ENCODE data around the gene GRIA2.

The GRIA2 gene

DNA sequence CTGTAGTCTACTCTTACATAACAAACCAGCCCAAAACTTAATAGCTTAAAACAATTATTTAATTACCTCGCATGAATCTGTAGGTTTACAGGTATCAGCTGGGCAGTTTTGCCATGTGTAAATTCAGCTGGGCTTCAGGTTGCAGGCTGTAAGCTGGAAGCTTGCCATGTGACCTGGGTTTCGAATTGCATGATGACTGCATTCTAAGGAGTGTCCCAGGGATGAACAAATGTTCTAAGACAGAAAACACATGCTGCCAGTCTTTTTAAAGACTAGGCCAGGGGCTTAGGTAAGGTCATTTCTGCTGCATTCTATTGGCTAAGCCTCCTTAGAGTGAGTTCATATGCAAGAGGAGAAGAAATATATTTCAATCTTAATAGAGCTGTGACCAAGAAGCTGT is 44.8 kb downstream of the GRIA2 start:
- no peak for FAIRE-seq

DNA sequence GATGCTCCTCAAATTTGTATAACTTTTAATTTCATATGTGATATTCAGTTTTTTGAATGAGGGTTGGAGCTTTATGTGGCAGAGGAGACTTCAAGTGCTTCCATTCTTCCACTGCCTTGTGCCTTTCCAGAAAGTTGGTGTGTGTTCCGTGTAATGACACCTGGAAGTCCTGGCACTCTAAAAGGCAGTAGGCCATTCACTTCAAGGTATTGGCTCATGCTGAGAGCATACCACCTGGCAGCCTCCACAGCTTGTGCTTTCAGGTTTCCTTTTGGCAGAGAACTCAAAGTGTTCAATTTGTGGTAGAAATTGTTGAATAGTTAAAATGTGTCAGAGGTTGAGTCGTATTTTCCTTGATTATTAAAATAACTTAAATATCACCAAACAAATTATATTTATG is 49.6 kb downstream of the GRIA2 start:
- no peak for FAIRE-seq

DNA sequence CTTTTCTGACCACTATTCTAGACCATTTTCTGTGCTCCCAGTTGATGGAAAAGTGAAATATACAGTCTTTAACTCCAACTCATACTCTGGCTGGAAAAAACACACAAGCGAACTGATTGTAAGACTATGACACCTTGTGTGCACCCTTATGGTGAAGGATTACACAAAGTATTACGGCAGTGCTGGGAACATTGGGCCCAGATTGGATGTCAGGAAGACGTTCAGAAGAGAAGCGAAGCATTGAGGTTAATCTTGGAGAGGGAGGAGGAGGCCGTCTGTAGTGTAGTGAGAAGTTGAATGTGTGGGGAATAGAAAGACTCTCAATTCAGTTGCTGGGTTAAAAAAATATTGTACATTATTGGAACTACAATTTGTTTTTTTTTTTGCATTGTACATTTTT is 50.0 kb downstream of the GRIA2 start:
- FAIRE-seq = no peak

DNA sequence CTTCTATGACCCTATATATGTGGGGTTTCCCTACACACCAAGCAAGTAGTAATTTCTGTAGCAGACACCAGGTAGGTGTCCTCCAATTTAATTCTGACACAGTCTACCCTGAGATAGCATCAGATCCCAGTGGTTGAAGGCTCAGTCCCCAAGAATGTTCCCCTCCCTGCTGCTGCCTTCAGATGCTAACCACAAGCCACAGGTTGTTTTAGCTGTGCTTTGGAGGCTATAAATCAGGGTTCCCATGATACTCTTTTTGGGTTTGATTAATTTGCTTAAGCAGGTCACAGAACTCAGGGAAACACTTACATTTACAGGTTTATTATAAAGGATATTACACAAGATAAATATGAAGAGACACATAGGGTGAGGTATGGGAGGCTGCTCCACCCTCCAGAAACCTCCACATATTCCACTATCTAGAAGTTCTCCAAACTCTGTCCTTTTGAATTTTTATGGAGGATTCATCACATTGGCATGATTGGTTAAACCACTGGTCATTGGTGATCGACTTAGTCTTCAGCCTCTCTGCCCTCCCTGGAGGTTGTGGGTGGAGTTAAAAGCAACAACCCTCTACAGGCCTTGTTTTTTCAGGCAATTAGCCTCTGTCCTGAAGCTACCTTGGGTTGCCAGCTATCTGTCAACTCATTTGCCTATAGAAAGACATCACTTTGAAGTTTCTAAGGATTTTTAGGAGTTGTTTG is 50.8 kb downstream of the GRIA2 start:
- FAIRE-seq = no peak

DNA sequence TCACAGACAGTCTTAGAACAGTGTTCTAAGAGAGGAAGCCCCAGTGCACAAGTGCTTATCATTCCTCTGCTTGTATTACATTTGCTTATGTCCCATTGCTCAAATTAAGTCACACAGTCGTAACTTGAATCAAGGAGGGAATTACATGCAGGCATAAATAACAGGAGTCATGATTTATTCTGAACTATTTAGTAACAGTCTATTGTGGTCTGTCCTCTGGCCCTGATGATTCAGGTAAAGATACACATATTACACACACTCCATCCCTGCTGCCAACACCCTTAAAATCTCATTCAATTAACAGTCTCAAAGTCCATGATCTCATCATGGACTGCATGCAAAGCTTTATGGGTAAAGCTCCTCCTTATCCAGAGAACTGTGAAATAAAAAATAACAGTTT is 60.1 kb downstream of the GRIA2 start:
- FAIRE-seq = no peak

DNA sequence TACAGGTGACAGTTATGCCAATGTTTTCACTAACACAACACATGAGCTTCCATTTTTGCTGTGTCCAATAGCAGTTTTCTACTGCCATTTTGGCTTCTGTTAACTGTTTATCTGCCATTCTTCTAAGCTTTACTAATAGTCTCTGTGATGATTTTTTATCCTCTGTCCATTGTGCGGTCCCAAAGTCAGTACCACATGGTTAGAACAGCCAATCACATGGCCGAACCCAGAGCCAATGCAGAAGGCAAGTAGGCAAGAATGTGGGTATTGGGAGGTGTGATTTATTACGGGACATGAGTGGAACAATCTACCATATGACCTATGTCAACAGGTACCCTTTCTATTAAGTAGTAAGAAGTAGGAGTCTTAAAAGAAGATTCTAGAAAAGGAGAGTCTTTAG is 61.5 kb downstream of the GRIA2 start:
- FAIRE-seq = no peak

DNA sequence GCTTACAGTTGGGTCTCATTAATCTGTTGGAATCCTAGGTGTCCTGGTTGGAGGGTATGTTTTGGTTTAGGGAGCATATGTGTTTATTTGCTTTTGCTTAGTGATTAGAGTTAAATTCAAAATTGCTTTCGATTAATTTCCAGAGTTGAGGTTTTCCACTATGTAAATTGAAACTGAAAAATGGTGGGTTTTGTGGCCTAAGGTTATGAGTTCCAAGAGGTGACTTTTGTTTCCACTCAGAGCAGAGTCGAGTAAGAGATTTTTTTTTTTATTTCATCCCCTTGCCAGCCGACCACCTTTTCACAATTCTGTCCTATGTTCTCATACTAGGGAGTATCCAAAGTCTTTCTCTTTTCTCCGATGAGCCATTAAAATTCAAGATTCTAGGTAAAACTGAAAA is 66.9 kb downstream of the GRIA2 start:
- no peak for FAIRE-seq

DNA sequence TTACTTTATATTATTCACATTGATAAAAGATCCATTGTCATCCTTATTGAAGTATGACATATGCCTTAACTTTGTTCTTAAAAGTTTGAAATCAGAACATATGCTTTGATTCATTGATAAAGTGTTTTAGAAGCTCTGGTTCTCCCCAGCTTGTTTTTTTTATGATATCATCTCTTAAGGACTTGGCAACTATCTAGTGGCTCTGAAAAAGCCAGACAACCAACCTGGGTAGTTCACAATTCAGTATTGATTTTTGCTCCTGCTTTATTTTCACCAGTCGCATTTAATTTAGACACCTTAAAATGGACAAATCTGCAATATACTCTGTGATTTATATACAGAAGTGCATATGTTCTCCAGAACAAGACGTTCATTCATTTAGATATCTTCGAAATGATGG is 70.1 kb downstream of the GRIA2 start:
- FAIRE-seq = no peak

DNA sequence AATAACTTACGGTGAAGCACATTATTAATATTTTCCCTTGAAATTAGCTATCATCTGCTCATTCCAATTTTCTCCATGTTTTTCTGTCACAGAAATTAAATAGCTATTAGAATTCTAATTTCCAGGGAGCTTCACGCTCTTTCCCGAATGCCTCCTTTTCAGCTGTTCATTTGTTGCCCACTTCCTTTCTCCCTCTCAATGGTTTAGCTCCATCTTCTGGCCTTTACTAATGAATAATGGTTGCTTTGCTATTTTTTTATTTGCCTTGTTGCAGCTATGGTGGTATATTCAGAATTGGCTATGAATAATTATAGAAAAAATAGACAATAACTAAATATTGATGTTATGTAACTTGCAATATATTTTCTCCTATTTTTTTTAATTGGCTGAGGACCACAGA is 70.5 kb downstream of the GRIA2 start:
- FAIRE-seq = no peak

DNA sequence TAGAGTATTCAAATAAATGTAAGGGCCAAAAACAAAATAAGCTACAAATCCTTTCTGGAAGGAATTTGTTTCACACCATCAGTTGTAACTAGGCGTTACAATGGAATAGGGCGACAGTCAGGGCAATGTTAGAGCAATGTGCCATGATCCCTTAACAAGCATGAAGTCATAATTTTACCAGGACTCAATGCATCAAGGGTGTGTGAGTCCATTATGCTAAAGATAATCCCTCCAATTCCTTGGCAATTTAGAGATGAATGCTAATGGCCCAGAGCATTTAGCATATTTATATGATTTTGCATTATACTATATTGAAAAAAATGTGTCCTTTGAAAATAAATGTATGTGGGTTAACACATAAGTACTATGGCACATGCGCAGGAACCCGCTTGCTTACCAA is 73.1 kb downstream of the GRIA2 start:
- no peak for FAIRE-seq

DNA sequence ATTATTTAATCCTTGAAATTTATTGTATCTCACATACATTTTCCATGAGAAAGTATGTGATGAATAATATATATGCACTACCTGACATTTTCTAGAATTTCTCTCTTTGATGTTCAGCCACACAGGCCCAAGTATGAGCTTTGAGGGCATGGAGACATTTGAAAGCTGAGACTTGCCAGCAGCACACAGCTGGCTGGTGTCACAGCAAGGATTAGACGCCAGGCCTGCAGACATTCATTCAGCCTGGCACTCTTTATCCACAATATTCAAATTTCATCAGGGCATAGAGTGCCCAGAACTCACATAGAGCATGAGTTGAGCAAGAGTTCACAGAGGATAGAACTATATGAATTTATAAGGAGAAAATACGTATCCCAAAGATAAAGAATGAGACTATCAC is 74.0 kb downstream of the GRIA2 start:
- FAIRE-seq = no peak

DNA sequence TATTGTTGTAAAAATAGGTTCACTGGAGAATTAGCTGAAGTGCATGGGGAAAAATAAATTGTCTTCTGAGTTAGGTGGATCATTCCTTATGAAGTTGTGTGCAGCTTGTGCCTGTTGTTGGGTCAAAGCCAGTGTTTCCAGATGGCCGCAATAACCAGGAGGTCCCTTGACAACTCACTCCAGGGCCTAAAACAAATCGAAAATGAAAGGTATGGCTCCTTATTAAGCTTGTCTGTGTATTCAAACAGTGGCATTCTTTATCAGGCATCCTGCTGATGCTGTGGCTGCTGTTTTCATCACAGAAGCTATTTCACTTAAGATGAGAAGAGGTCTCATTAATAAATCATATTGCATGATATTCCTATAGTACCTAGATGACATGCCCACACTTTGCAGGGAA is 80.2 kb downstream of the GRIA2 start:
- FAIRE-seq = no peak

DNA sequence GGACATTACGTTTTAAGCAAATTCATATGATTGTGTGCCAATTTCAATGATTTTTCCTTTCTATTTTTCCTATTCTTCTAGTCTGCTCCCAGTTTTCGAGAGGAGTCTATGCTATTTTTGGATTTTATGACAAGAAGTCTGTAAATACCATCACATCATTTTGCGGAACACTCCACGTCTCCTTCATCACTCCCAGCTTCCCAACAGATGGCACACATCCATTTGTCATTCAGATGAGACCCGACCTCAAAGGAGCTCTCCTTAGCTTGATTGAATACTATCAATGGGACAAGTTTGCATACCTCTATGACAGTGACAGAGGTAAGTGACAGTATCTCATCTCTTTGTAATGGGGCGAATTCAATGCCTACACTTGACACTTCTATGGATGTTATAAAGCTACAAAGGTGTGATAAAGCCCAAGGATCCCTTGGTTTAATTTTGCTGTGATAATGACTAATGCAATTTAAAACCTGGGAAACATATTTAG is 83.0 kb downstream of the GRIA2 start:
- no peak for FAIRE-seq

DNA sequence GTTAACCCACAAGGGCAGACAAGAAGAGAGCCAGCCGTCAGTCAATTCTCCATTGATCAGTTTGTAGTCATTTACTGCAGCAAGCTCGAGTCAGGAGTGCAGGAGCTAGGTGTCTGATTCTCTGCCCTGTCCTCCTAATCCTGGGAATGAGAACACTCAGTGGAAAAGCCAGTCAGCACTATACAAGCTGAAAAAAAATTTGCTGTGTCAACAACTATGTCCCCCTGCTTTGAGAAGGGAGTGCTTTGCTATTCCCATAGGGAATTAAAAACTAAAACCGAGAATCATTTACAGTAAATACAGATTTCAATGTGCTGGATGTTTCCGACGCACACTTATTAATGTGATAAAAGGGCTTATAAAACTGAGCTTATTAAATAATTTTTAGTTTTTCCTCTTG is 84.2 kb downstream of the GRIA2 start:
- FAIRE-seq = no peak

DNA sequence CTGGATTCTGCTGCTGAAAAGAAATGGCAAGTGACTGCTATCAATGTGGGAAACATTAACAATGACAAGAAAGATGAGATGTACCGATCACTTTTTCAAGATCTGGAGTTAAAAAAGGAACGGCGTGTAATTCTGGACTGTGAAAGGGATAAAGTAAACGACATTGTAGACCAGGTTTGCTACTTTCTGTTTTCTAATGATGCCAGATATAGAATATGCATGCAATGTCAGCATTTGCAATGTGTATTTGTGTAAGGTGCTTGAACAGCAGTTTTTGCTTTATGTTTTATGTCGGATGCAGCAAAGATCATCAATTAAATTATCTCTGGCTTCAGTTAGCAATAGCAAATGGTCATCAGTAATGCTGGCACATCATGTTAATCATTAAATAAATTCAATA is 92.2 kb downstream of the GRIA2 start:
- FAIRE-seq = no peak

DNA sequence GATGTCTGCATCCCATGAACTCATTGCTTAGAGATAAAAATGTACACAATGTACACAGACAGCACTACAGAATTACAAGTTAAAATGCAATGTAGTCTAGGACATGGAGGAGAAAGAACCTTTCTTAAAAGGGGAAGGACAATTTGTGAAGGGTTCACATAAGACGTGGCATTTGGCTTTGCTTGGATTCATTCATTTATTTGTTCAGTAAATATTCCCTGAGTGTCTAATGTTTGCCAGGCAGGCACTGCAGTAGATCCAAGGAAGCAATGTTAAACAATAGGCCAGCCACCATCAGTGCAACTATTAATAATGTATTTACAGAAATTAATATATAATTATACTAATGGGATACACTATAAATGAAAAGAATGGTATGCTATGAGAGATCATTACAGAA is 94.4 kb downstream of the GRIA2 start:
- FAIRE-seq = no peak

DNA sequence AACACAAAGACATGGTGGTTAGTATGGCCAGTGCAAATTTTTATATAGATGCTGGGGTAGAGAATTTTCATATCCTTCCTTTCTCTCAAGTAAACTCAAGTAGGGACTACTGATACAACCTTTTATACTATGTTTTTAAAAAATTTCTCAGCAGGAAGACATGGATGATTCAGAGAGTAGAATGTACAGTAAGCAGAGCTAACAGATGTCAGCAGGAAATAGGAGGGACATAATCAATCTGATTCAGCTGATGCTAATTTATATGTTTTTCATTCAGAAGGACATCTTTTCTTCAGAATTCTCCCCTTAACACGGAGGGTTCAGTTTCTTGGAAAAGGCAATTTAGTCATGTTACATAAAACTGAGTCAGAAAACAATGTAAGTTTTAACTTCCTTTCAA is 95.4 kb downstream of the GRIA2 start:
- no peak for FAIRE-seq

DNA sequence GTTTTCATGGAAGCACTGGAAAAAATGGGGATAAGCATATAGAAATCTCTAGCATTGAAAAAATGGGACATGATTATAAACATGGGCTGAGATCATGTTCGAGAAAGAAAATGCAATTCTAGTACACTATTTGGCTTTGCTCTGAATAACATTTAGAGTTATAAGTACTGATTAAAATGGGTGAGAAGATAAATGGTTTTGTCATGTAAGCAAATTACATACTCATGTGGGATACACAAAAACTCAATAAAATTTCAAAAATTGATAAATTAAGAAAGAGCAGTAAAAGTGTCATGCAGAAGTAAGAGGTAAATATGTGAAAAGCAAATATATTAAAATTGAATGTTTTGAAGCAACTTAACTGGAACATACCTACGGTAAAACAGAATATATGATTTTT is 99.6 kb downstream of the GRIA2 start:
- FAIRE-seq = no peak

DNA sequence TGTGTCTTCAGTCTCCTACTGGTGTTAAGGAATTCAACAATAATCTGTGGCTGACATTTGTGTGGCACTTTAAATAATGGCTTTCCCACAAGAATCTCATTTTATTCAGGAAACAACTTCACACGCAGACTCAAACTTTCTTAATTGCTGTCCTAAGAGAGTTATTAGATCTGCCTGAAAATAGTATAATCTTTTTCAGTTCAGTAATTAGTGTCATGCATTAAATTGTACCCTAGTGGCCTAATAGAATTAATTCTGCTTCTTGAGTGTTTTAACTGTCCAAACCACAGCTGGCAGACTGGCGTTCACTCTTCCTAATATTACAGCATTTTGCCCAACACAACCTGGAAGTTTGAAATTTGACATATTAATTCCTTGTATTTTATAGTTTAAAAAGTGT is 107.1 kb downstream of the GRIA2 start:
- no peak for FAIRE-seq

DNA sequence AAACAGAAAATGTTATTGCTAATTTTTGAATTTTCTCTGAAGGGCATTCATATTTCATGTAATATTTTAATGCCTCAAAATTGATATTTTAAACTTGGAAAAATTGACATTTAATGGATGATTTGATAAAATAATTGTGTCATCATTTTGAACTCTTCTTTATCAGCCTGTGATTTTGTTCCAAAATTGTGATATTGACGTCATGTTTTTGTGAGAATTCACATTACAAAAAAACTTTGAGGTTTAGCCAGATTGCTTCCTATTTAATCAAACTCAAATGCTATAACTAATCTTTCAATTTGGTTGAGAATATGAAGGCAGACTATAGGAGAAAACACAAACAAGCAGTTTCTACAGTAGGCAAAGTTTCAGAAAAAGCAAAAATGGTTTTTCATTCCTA is 137.4 kb downstream of the GRIA2 start:
- FAIRE-seq = no peak

DNA sequence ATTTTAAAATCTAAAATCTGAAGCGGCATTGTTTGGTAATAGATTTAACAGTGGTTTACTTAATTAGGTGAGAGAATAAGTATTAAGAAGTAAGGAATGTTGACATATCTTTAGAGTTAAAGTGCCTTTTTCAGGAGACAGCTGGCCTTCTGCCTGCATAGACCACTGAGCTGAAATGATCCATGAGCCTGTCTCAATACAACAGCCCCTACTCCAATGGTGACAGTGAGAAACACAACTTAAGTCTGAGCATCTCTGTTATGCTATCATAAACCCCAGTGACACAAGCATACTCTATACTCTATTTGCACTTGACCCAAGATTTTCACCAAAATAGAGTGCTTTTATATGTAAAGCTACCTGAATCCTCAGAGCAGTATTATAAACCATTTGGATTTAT is 137.9 kb downstream of the GRIA2 start:
- no peak for FAIRE-seq

DNA sequence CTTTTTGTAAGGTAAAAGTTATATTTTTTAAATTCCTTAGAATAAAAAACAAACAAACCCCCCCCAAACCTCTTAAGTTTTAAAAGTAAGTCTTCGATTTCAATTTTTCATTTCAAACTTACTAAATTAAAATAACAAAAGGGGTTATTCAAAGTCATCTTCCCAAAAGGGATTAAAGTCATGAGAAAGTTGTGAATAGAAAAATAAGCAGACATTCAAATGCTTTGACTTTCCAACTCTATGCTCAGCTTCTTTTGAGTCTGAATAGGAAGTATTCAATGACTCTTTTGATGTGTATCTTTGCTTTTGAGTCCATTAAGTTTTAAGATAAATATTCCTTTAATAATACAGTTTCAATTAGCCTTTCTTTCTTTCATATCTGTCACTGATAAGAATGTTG is 138.3 kb downstream of the GRIA2 start:
- FAIRE-seq = no peak

DNA sequence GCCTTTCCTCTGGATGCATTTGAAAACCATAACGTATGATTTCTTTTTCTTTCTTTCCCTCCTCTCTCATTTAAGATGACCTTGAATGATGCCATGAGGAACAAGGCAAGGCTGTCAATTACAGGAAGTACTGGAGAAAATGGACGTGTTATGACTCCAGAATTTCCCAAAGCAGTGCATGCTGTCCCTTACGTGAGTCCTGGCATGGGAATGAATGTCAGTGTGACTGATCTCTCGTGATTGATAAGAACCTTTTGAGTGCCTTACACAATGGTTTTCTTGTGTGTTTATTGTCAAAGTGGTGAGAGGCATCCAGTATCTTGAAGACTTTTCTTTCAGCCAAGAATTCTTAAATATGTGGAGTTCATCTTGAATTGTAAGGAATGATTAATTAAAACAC is 142.8 kb downstream of the GRIA2 start:
- no peak for FAIRE-seq

DNA sequence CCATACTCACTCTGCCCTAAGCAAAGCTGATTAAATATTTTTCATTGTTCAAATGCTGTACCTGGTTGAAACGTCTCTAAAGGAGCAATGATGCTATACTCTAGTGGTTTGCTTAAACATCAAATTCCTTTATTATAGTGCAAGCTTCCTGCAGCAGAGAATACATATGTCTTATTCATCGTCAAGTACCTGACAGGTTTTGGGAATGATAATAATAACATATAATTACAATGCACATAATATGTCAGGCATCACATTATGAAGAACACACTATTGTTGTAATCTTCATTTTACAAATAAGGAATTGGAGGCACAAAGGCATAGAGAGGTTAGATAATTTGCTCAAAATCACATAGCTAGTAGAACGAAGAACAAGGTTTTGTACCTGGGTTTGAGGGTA is 151.6 kb downstream of the GRIA2 start:
- FAIRE-seq = no peak

DNA sequence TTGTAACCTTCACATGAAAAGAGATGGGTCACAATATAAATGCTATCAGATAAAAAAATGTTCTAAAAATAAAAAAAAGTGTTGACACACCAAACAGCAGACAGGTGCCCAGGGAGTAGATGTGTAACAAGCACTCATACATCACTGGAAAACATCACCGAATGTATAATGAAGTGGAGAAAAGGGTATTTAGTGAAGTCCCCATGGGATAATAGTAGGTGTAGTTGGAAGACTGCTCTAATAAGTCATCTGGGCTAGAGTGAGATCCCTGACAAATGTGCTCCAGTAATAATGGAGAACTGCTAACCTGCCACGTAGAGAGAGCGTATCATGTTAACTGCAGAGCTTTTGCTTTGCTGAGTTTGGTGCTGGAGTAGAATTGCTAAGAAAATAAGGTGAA is 152.0 kb downstream of the GRIA2 start:
- FAIRE-seq = no peak

DNA sequence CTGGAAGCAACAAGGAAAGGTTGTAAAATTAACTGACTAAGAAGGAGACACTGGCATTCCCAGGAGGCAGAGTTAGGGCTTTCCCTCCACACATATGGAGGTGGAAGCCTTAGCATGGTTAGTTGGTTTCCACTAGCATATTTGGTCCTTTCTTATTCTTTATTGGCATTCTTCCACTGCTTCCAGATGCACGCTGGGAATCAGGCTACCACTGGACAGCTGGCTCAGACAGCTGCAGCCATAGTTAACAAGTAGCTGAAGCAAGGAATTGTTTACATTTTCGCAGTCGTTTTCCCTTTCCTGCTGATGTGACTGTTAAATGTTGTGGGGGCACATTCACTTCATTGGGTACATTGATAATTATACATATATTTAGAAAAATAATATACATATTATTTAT is 169.2 kb downstream of the GRIA2 start:
- FAIRE-seq = no peak

Data from colon (tissue), 2 donors.